Subcutaneous adipose tissue (tissue), 4 donors: ENCODE results near the gene CBX4. TPM values are rescaled to one million over a fixed set of nuclear protein-coding genes. Genes with fewer than 3 reads are reported as not detected.

Experiments used
- CTCF ChIP-seq: fragments of 450-650 bp; IDR thresholded peaks from one replicate; pipeline ENCODE4 v1.5.1; 2016; ENCODE audit warnings: low read depth, mild to moderate bottlenecking, control low read depth, antibody characterized with exemption, moderate library complexity
- total RNA-seq, 4 donors: library from RNA; depleted of rRNA; stranded (reverse); fragments of >200 nt; gene quantifications; one replicate each; pipeline ENCODE4 v1.1.0, GENCODE V29; 2016

CBX4 gene
- 1 to 10 TPM; 3.9 to 9.6 (median 7.6) TPM for total RNA-seq

GRCh38 chr17:79839356-79840268 is at the start of gene CBX4:
Gene CBX4, minus strand, starts transcription at chr17:79839440. Its CDS starts 189 bp downstream, at chr17:79839251.
- TF ChIP-seq CTCF: no peak

- no peak for TF ChIP-seq CTCF
Measured at GRCh38 chr17:79888009-79888540, 48.8 kb upstream of the CBX4 start.

GRCh38 chr17:79887451-79887991 is 48.3 kb upstream of the CBX4 start:
- TF ChIP-seq CTCF: no peak

- TF ChIP-seq CTCF: no peak
Measured at GRCh38 chr17:79883202-79883601, 44.0 kb upstream of the CBX4 start.

GRCh38 chr17:79878329-79878947 is 39.2 kb upstream of the CBX4 start:
- TF ChIP-seq CTCF: no peak

- no peak for TF ChIP-seq CTCF
Measured at GRCh38 chr17:79877041-79877440, 37.8 kb upstream of the CBX4 start.

- no peak for TF ChIP-seq CTCF
Measured at GRCh38 chr17:79875511-79875910, 36.3 kb upstream of the CBX4 start.
